HepG2 (cell line): ENCODE results near the gene CENPM. TPM values are rescaled to one million over a fixed set of nuclear protein-coding genes. Genes with fewer than 3 reads are reported as not detected.

Source experiments
- E2F1 ChIP-seq: sonication (generic); formaldehyde crosslinking; IDR thresholded peaks from 2 replicates; pipeline ENCODE4 v1.5.0; 2020; ENCODE audit warnings: missing genetic modification reagents
- FOXA1 ChIP-seq, 2 experiments: fragments of 450-650 bp in 1 of 2; sonication (generic) in 1 of 2; formaldehyde crosslinking in 1 of 2; IDR thresholded peaks; 2 replicates each; pipeline versions ENCODE4 v1.4.0 to v1.6.1; 2016 to 2020; ENCODE audit warnings: missing genetic modification reagents in 1 of 2
- GLMP ChIP-seq: sonication (generic); formaldehyde crosslinking; IDR thresholded peaks from 2 replicates; pipeline ENCODE4 v1.9.0; 2021; ENCODE audit warnings: missing genetic modification reagents, mild to moderate bottlenecking, borderline replicate concordance
- HMGXB3 ChIP-seq: sonication (generic); formaldehyde crosslinking; IDR thresholded peaks from 2 replicates; pipeline ENCODE4 v1.4.0; 2020; ENCODE audit warnings: missing genetic modification reagents, borderline replicate concordance
- HNRNPH1 ChIP-seq: fragments of 200-400 bp; formaldehyde crosslinking; optimal IDR thresholded peaks from 2 replicates; pipeline ENCODE3; 2017; ENCODE audit warnings: mild to moderate bottlenecking, low read depth, low read length
- NFYC ChIP-seq: IDR thresholded peaks from 2 replicates; pipeline ENCODE4 v1.6.1; 2016; ENCODE audit warnings: missing genetic modification reagents, missing compliant biosample characterization
- PHF8 ChIP-seq: sonication (generic); formaldehyde crosslinking; IDR thresholded peaks from 2 replicates; pipeline ENCODE4 v1.5.0; 2020; ENCODE audit warnings: missing genetic modification reagents
- RBM22 ChIP-seq: fragments of 200-400 bp; formaldehyde crosslinking; optimal IDR thresholded peaks from 2 replicates; pipeline ENCODE3; 2017; ENCODE audit warnings: mild to moderate bottlenecking, low read length, moderate library complexity
- RXRA ChIP-seq: sonication (generic); formaldehyde crosslinking; IDR thresholded peaks from 2 replicates; pipeline ENCODE4 v1.5.1; 2020; ENCODE audit warnings: missing genetic modification reagents
- SAP130 ChIP-seq: IDR thresholded peaks from 2 replicates; pipeline ENCODE4 v1.6.1; 2016; ENCODE audit warnings: low read depth
- SOX13 ChIP-seq, 3 experiments: fragments of 450-650 bp in 1 of 3; sonication (generic) in 1 of 3; formaldehyde crosslinking in 1 of 3; IDR thresholded peaks in 2 of 3; conservative IDR thresholded peaks in 1 of 3; 2 replicates each; pipeline versions ENCODE4 v1.5.0 to v1.6.1; 2016 to 2020; ENCODE audit warnings: antibody characterized with exemption in 1 of 3, mild to moderate bottlenecking in 1 of 3, missing compliant biosample characterization in 1 of 3, missing genetic modification reagents in 1 of 3, moderate library complexity in 1 of 3
- SOX6 ChIP-seq, 2 experiments: fragments of 450-650 bp in 1 of 2; sonication (generic) in 1 of 2; formaldehyde crosslinking in 1 of 2; IDR thresholded peaks; 2 replicates each; pipeline versions ENCODE4 v1.4.0 to v1.6.1; 2017 to 2020; ENCODE audit warnings: antibody characterized with exemption in 1 of 2, mild to moderate bottlenecking in 1 of 2, missing genetic modification reagents in 1 of 2
- ZNF782 ChIP-seq: sonication (generic); formaldehyde crosslinking; IDR thresholded peaks from 2 replicates; pipeline ENCODE4 v1.4.0; 2020; ENCODE audit warnings: missing genetic modification reagents, mild to moderate bottlenecking, borderline replicate concordance
- polyA plus RNA-seq, 8 experiments: library from polyadenylated mRNA; depleted of rRNA in 3 of 8; stranded (reverse) in 7 of 8; unstranded in 1 of 8; fragments of >200 nt; fragmentation: Illumina TruSeq in 4 of 8; extraction: Trizol in 4 of 8; gene quantifications; 2 replicates each; pipeline versions ENCODE4 v1.2.1 to v1.2.3, GENCODE V29; 2011 to 2016; ENCODE audit warnings: low read depth in 4 of 8, missing spikeins in 1 of 8, mixed read lengths in 1 of 8; ENCODE audit not compliant: insufficient read depth in 1 of 8
- total RNA-seq, 5 experiments: library from RNA; depleted of rRNA; stranded (reverse); fragments of >200 nt; fragmentation: Illumina TruSeq; extraction: Trizol; gene quantifications; 2 replicates each; pipeline ENCODE4 v1.2.3, GENCODE V29; 2016; ENCODE audit warnings: low read depth in 1 of 5

CENPM gene
- total and polyA plus RNA-seq, 2 of the 13 experiments (the other 11 are each of a cell fraction or from before 2014, with no cell fraction given), result 11.2 to 37.3 TPM

GRCh38 chr22:41968601-41969000, 21.6 kb upstream of the CENPM start (continued):
- TF ChIP-seq HMGXB3 (CRISPR knock-in tag) (no peak), RXRA (CRISPR knock-in tag) (0 out of 2 replicates have a peak, but pooled peaks have one; percentile 16), PHF8 (no peak), SOX6 (IDR thresholded peaks at IDR 0.05) (no peak), SOX6 (CRISPR knock-in tag; IDR thresholded peaks at IDR 0.05) (0 out of 2 replicates have a peak, but pooled peaks have one; percentile 38), SOX13 (IDR thresholded peaks at IDR 0.05) (no peak), SOX13 (CRISPR knock-in tag; conservative IDR thresholded peaks at IDR 0.05 in 1 of 2, IDR thresholded peaks at IDR 0.05 in 1 of 2) (peak in 1 of 2 experiments; percentile 65; a peak in 1 of 4 replicates), RBM22 (no peak), SAP130 (CRISPR knock-in tag) (0 out of 2 replicates have a peak, but pooled peaks have one; percentile 25), FOXA1 (IDR thresholded peaks at IDR 0.05) (no peak), FOXA1 (CRISPR knock-in tag; IDR thresholded peaks at IDR 0.05) (peak; percentile 47; the same call in 1 of the 2 replicates), NFYC (CRISPR knock-in tag) (no peak), HNRNPH1 (no peak), ZNF782 (no peak), E2F1 (no peak), GLMP (CRISPR knock-in tag) (no peak)
- TF ChIP-seq, all 625 proteins: peak for 11
